ENCODE data around the gene ADAM29.
"Not testable (repeated sequence)": the region's sequence is repeated elsewhere in the genome, so short reads cannot be mapped to it uniquely, and the experiment has no call there.

ADAM29 gene

GRCh38 chr4:174918058-174918457, at the start of gene ADAM29:
ADAM29 (plus strand) TSS chr4:174918358; CDS start chr4:174975526, 57,168 bp downstream.
- H3K27ac Mint-ChIP-seq: no peak within 1 kb of the TSS
- no peak for ATAC-seq

GRCh38 chr4:174869339-174869738, 48.8 kb upstream of the ADAM29 start:
- ATAC-seq: no peak
- Mint-ChIP-seq H3K4me1 (no peaks in the 10 kb centered on the region), H3K36me3 (ENCODE audit: low read depth) (no peaks in the 10 kb centered on the region), H3K27me3 (no peaks in the 10 kb centered on the region), H3K4me3 (no peak overlapping the region), H3K9me3 (peaks cover 4% of the 10 kb centered on the region), H3K27ac (no peak overlapping the region)
- no peak for DNase-seq

More at GRCh38 chr4:174918058-174918457, at the start of gene ADAM29:
- H3K4me1 Mint-ChIP-seq: no peaks in the 10 kb centered on the region
- no peak for DNase-seq
- no peaks in the 10 kb centered on the region for H3K27me3 Mint-ChIP-seq
- H3K36me3 Mint-ChIP-seq (ENCODE audit: low read depth): no peaks in the 10 kb centered on the region
- H3K4me3 Mint-ChIP-seq: no peak within 1 kb of the TSS
- no peaks in the 10 kb centered on the region for H3K9me3 Mint-ChIP-seq

DNA sequence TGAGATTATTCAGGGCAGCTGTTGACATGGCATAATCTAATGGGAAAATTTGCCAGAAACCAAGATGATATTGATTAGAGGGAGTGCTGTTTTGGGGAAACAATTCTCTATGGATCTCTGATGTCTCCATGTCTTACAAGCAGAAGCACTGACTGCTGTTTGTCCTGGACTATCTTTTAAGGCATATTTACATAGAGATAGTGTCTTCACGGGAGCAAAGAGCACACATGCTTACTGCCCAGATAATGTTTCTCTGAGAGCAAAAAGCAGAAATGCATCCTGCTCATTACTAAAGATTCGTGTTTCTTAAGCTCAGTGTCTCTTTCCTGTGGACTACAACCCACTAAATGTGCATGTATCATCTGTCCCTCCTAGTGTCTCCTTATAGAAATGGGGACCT, 47.8 kb upstream of the ADAM29 start:
- no peak for DNase-seq
- H3K27ac Mint-ChIP-seq: no peak overlapping the region
- no peaks in the 10 kb centered on the region for H3K36me3 Mint-ChIP-seq (ENCODE audit: low read depth)
- H3K4me1 Mint-ChIP-seq: no peaks in the 10 kb centered on the region
- no peak overlapping the region for H3K4me3 Mint-ChIP-seq
- no peak for ATAC-seq
- no peaks in the 10 kb centered on the region for H3K27me3 Mint-ChIP-seq
- peaks cover 4% of the 10 kb centered on the region for H3K9me3 Mint-ChIP-seq

DNA sequence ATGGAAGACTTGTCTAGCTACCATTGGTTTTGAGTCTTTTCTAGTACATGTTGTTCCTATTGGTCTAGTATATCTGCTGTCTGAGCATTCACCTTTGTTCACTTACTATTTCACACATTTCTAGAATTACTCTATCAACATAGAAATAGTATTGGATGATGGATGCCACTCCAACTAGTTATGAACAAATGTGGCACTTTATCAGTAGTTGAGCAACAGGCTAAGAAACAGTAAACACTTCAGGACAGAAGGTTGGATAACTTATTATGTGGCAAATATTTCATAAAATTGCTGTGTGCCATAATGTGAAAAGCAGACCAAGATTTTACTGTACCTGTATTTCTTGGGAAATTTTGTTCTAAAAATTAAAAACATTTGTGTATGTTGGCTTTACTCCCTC, 46.8 kb upstream of the ADAM29 start:
- no peaks in the 10 kb centered on the region for H3K36me3 Mint-ChIP-seq (ENCODE audit: low read depth)
- no peak overlapping the region for H3K4me3 Mint-ChIP-seq
- ATAC-seq (no peak), DNase-seq (no peak)
- no peaks in the 10 kb centered on the region for H3K4me1 Mint-ChIP-seq
- no peak overlapping the region for H3K27ac Mint-ChIP-seq
- H3K27me3 Mint-ChIP-seq: no peaks in the 10 kb centered on the region
- peaks cover 4% of the 10 kb centered on the region for H3K9me3 Mint-ChIP-seq

DNA sequence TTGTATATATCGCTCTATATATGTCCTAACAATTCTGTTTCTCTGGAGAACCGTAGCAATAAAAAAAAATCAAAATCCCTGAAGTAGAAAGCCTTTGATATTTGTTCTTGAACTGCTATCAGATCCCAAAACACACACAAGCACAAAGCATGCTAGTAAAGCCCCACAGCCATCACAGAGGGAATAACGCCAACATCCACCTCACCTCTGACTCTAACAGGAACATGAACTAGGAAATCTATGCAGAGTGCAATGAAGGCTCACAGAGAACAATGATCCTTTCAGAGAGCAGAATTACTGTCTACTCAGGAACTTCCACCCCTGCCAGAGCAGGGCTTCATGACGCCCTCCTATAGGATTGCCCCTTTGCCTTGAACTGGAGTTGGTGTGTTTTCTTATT, 45.0 kb upstream of the ADAM29 start:
- not testable (repeated sequence) for H3K27me3 Mint-ChIP-seq; H3K36me3 Mint-ChIP-seq (ENCODE audit: low read depth); H3K4me1 Mint-ChIP-seq; H3K27ac Mint-ChIP-seq; DNase-seq; H3K9me3 Mint-ChIP-seq; H3K4me3 Mint-ChIP-seq; ATAC-seq

- no peaks in the 10 kb centered on the region for H3K9me3 Mint-ChIP-seq
- no peak for DNase-seq
- H3K27ac Mint-ChIP-seq: no peak overlapping the region
- no peaks in the 10 kb centered on the region for H3K36me3 Mint-ChIP-seq (ENCODE audit: low read depth)
- H3K4me3 Mint-ChIP-seq: no peak overlapping the region
- H3K4me1 Mint-ChIP-seq: no peaks in the 10 kb centered on the region
- no peak for ATAC-seq
- H3K27me3 Mint-ChIP-seq: no peaks in the 10 kb centered on the region
These were observed 44.2 kb upstream of the ADAM29 start for GRCh38 chr4:174873931-174874330.

GRCh38 chr4:174874898-174875297, 43.3 kb upstream of the ADAM29 start:
- Mint-ChIP-seq H3K27me3 (no peaks in the 10 kb centered on the region), H3K36me3 (ENCODE audit: low read depth) (no peaks in the 10 kb centered on the region), H3K4me3 (no peak overlapping the region), H3K4me1 (no peaks in the 10 kb centered on the region), H3K9me3 (no peaks in the 10 kb centered on the region), H3K27ac (no peak overlapping the region)
- DNase-seq: no peak
- ATAC-seq: no peak

- ATAC-seq: no peak
- Mint-ChIP-seq H3K4me3 (no peak overlapping the region), H3K9me3 (peaks cover 3% of the 10 kb centered on the region), H3K36me3 (ENCODE audit: low read depth) (no peaks in the 10 kb centered on the region), H3K4me1 (no peaks in the 10 kb centered on the region), H3K27me3 (no peaks in the 10 kb centered on the region), H3K27ac (no peak overlapping the region)
- DNase-seq: no peak
These were observed 38.2 kb upstream of the ADAM29 start for GRCh38 chr4:174880001-174880400.

DNA sequence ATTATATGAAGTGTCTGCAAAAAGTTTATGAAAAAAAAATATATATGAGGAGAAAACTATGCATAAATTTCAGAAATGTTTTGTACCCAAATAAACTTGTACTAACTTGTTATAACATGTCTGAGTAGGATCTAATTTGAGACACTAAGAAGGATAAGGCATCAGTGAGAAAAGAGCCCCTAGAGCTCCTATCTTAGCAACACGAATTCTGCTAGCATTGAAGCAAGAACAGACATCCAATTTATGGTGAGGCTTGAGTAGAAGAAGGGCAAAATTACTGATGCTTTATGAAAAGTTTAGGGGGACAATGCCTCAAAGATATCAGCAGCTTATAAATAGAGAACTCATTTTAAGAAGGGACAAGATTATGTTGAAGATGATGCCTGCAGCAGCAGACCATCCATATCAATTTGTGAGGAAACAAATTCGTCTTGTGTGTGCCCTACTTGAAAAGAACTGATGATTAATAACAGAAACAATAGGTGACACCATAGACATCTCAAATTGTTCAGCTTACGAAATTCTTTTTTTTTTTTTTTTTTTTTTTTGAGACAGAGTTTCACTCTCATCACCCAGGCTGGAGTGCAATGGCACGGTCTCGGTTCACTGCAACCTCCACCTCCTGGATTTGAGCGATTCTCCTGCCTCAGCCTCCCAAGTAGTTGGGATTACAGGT, 35.7 kb upstream of the ADAM29 start:
- no peak overlapping the region for H3K27ac Mint-ChIP-seq
- no peak overlapping the region for H3K4me3 Mint-ChIP-seq
- no peaks in the 10 kb centered on the region for H3K36me3 Mint-ChIP-seq (ENCODE audit: low read depth)
- H3K9me3 Mint-ChIP-seq: peaks cover 3% of the 10 kb centered on the region
- ATAC-seq (no peak), DNase-seq (no peak)
- no peaks in the 10 kb centered on the region for H3K4me1 Mint-ChIP-seq
- H3K27me3 Mint-ChIP-seq: no peaks in the 10 kb centered on the region

- Mint-ChIP-seq H3K27ac (no peak overlapping the region), H3K4me1 (no peaks in the 10 kb centered on the region), H3K36me3 (ENCODE audit: low read depth) (no peaks in the 10 kb centered on the region), H3K9me3 (peaks cover 21% of the 10 kb centered on the region), H3K4me3 (no peak overlapping the region), H3K27me3 (no peaks in the 10 kb centered on the region)
- ATAC-seq (no peak), DNase-seq (no peak)
These were observed 10.7 kb upstream of the ADAM29 start for GRCh38 chr4:174907508-174907907.

DNA sequence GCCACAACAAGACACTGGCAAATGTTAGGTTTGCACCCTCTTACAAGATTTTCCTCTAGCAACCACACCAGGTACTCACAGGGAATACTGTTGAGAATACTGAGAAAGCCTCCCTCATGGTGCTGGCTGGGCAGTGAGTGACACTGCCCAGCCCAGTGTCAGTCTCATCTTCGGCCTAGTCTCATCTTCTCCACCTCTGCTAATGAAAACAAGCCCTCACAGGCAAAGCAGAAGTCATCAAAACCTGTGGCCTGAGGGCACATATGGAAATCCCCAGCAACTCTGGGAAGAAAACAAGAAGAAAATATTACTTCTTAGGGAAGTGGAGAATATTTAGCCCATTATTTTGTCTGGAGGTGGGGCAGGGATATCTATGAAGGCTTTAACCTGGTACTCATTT, 7.9 kb upstream of the ADAM29 start:
- Mint-ChIP-seq H3K27ac (no peak overlapping the region), H3K27me3 (no peaks in the 10 kb centered on the region), H3K4me3 (no peak overlapping the region), H3K36me3 (ENCODE audit: low read depth) (no peaks in the 10 kb centered on the region), H3K9me3 (peaks cover 12% of the 10 kb centered on the region), H3K4me1 (no peaks in the 10 kb centered on the region)
- DNase-seq (no peak), ATAC-seq (no peak)

GRCh38 chr4:174912919-174913543, 5.1 kb upstream of the ADAM29 start:
- Mint-ChIP-seq H3K4me3 (no peak overlapping the region), H3K36me3 (ENCODE audit: low read depth) (no peaks in the 10 kb centered on the region), H3K4me1 (no peaks in the 10 kb centered on the region), H3K27ac (no peak overlapping the region), H3K27me3 (no peaks in the 10 kb centered on the region), H3K9me3 (peaks cover 4% of the 10 kb centered on the region)
- DNase-seq: no peak
- ATAC-seq: no peak

- ATAC-seq: no peak
- Mint-ChIP-seq H3K27ac (no peak overlapping the region), H3K36me3 (ENCODE audit: low read depth) (no peaks in the 10 kb centered on the region), H3K4me3 (no peak overlapping the region), H3K27me3 (no peaks in the 10 kb centered on the region), H3K4me1 (no peaks in the 10 kb centered on the region), H3K9me3 (no peaks in the 10 kb centered on the region)
- DNase-seq: no peak
These were observed 1.8 kb downstream of the ADAM29 start for GRCh38 chr4:174919886-174920423.

GRCh38 chr4:174926958-174927357, 8.8 kb downstream of the ADAM29 start:
- no peak for ATAC-seq
- Mint-ChIP-seq H3K4me1 (no peaks in the 10 kb centered on the region), H3K4me3 (no peak overlapping the region), H3K27me3 (no peaks in the 10 kb centered on the region), H3K9me3 (peaks cover 6% of the 10 kb centered on the region), H3K27ac (no peak overlapping the region), H3K36me3 (ENCODE audit: low read depth) (no peaks in the 10 kb centered on the region)
- DNase-seq: no peak

DNA sequence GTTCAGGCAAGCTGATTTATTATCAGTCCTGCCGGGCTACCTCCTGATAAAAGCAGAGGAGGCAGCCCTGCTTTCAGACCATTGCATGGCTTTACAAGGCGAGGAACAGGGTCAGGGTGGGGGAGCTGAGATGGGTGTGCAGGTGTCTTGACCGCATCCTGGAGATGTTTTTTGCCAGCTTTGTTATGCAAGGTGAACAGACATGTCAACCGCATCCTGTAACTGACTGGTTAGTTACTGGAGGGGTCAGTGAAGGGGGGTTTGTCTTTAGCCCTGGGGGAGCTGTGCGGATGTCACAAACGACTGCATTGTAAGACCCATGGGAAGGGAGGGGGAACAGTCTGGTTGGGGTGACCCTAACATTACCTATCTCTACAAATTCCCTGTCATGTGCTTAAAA, 10.0 kb downstream of the ADAM29 start:
- Mint-ChIP-seq H3K9me3 (peaks cover 6% of the 10 kb centered on the region), H3K36me3 (ENCODE audit: low read depth) (no peaks in the 10 kb centered on the region), H3K27me3 (no peaks in the 10 kb centered on the region), H3K4me1 (no peaks in the 10 kb centered on the region), H3K27ac (no peak overlapping the region), H3K4me3 (no peak overlapping the region)
- ATAC-seq: no peak
- DNase-seq: no peak
